Retina (tissue), 1 donor: Measurements from ENCODE around the gene NUMBL.
"Not testable (repeated sequence)": the region's sequence is repeated elsewhere in the genome, so short reads cannot be mapped to it uniquely, and the experiment has no call there.

Experiments used
- DNase-seq: peaks from one replicate; pipeline ENCODE4 v3.0.0-alpha.2; 2016

Gene NUMBL

GRCh38 chr19:40662925-40663694, 27.3 kb downstream of the NUMBL start:
- peak; percentile 94 for DNase-seq

DNA sequence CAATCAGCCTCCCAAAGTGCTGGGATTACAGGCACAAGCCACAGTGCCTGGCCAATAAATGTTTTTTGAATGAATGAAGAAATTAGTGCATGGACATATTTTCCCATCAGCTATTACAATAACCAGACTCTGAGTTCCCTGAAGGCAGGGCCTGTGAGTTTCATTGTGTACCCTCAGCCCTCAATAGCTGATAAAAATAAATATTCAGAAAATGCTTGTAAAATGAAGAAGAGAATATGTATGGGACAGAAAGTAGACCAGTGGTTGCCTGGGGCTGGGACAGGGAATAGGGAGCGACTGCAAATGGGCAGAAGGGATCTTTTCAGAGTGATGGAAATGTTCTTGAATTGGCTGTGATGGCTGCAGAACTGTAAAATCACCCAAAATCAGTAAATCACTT, 28.8 kb downstream of the NUMBL start:
- no peak for DNase-seq

DNA sequence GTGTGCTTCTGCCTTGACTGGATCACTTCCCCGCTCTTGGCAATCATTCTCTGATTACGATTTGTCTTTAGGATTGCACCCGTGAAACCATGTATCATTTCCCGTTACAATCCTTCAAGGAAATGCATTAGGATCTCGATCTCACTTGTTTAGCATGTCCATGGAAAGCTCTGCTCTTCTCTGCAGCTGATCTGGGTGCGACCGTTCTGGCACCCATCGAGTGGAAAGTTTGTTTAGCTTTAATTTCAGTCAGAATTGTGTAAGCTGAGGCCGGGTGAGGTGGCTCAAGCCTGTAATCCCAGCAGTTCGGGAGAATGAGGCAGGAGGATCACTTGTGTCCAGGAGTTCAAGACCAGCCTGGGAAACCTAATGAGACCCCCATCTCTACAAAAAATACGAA, 30.9 kb downstream of the NUMBL start:
- DNase-seq = no peak

DNA sequence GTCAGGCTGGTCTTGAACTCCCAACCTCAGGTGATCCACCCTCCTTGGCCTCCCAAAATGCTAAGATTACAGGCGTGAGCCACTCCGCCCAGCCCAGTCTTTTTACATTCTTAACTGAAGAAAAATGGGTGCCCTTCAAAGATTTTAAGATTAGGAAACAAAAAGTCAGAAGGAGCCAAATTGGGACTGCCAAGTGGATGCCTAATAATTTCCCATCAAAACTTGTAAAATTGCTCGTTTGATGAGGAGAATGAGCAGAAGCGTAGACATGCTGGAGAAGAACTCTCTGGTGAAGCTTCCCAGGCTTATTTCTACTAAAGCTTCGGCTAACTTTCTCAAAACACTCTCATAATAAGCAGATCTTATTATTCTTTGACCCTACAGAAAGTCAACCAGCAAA, 31.3 kb downstream of the NUMBL start:
- no peak for DNase-seq

GRCh38 chr19:40658031-40658430, 32.4 kb downstream of the NUMBL start:
- no peak for DNase-seq

DNA sequence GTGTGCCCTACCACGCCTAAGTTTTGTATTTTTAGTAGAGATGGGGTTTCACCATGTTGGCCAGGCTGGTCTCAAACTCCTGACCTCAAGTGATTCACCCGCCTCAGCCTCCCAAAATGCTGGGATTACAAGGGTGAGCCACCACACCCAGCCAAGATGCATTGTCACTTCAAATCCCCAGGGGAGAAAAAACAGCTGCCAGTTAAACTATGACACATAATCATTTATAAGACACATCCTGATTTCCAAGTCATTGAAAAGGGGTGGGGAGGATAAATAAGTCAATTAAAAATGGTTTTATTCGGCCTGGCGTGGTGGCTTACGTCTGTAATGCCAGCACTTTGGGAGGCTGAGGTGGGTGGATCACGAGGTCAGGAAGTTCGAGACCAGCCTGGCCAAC, 34.8 kb downstream of the NUMBL start:
- not testable (repeated sequence) for DNase-seq

DNA sequence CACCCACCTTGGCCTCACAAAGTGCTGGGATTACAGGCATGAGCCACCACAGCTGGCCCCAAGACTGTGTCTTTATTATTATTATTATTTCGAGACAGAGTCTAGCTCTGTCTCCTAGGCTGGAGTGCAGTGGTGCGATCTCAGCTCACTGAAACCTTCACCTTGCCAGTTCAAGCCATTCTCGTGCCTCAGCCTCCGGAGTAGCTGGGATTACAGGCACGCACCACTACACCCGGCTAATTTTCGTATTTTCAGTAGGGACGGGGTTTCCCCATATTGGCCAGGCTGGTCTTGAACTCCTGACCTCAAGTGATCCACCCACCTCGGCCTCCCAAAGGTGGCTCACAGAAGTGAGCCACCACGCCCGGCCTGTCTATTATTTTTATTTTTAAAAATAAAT, 38.1 kb downstream of the NUMBL start:
- not testable (repeated sequence) for DNase-seq

DNA sequence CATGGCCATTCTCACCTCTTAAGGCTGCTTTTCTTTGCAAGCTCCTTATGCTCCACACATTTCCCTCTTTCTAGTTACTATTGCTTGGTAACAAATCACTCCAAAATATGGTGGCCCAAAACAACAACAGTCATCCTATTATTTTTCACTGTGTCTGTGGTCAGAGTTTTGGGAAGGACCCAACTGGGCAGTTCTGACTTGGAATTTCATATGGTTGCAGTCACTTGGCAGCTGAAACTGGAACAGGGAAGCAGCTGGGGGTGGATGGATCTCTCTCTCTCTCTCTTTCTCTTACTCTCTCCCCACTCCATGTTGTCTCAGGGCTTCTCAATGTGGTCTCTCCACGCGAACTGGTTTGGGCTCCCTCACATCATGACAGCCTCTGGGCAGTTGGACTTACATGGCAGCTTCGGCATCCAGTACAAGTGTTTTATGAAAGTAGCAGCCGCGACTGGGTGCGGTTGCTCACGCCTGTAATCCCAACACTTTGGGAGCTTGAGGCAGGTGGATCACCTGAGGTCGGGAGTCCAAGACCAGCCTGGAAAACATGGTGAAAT, 39.6 kb downstream of the NUMBL start:
- no peak for DNase-seq

GRCh38 chr19:40649903-40650675, 40.4 kb downstream of the NUMBL start:
- DNase-seq = not testable (repeated sequence)

GRCh38 chr19:40646743-40647254, 43.7 kb downstream of the NUMBL start:
- no peak for DNase-seq

- no peak for DNase-seq
Measured at GRCh38 chr19:40642757-40643305, 47.6 kb downstream of the NUMBL start.

GRCh38 chr19:40642051-40642706, 48.3 kb downstream of the NUMBL start:
- DNase-seq = no peak

DNA sequence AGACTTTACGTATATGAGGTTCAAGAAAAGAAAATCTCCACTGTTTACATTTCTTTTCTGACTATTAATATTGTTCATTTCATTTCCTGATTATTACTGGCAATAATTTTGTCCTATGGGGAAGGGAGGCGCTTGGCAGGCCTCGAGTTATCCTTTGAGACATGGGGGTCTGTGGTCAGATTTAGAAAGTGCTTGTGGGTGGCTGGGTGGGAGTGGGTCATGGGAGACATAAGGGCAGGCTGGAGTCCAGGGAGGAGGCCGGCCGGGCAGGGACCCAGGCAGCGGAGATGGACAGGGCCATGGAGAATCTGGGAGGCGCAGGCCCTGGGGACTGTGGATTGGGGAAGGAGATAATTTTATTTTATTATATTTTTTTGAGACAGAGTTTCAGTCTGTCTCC, 49.2 kb downstream of the NUMBL start:
- DNase-seq = no peak

DNA sequence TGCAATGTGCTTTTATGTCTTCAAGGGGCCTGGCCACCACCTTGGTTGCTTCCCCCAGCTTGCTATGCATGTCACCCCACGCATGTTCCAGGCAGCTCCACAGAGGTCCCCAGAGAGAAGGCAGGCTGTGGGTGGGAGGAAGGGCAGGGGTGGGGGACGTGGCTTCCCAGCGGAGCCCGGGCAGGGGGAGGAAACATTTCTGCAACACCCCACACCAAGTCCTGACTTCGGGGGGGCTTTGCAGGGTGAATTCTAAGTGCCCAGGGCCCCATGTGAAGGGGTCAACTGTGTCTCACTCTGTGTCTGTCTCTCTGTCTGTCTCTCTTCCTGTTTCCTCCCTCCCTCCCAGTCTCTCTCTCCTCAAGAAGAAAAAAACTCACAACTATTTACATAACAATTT, 49.7 kb downstream of the NUMBL start:
- DNase-seq = no peak

- no peak for DNase-seq
Measured at GRCh38 chr19:40639638-40639982, 50.8 kb downstream of the NUMBL start.

- no peak for DNase-seq
Measured at GRCh38 chr19:40638327-40638726, 52.1 kb downstream of the NUMBL start.

GRCh38 chr19:40633207-40633606, 57.2 kb downstream of the NUMBL start:
- DNase-seq = no peak

DNA sequence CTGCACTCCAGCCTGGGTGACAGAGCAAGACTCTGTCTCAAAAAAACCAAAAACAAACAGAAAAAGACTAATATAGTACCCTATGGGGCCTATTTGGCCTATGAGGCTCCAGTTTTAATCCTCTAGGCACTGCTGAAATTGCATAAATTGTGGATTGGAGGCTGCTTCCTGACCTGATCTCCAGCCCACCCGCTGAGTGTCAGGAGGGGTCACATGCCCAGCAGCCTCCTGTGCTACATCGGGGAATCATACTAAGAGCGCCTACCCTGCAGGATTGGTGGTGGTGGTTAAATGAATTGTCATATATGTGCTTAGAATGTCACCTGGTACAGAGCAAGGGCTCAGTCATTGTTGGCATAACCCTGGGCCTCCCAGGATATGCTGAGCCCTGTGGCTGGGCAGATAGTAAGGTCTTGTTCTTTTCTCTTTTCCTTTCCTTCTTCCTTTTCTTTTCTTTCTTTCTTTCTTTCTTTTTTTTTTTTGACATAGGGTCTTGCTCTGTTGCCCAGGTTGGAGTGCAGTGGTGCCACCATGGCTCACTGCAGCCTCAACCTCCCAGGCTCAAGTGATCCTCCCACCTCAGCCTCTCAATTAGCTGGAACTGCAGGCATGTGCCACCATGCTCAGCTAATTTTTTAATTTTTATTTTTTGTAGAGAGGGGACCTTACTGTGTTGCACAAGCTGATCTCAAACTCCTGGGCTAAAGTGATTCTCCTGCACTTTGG, 58.0 kb downstream of the NUMBL start:
- no peak for DNase-seq

DNA sequence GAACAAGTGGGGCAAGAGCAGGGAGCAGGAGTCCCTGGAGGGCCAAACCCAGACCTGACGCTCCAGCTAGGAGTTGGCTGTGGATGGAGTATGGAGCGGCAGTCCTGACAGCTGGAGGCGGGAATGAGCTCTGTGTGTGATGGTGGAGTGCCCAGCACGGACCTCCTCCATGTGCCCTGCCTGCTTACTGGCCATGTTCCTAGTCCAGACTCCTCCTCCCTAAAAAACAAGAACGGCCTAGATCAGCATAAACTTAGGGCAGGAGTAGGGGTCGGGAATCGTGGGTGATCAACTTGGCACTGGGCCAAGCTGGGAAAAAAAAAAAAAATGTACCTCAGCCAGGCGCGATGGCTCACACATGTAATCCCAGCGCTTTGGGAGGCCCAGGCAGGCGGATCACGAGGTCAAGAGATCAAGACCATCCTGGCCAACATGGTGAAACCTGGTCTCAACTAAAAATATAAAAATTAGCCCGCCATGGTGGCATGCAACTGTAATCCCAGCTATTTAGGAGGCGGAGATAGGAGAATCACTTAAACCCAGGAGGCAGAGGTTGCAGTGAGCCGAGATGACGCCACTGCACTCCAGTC, 59.8 kb downstream of the NUMBL start:
- no peak for DNase-seq

GRCh38 chr19:40629346-40629745, 61.1 kb downstream of the NUMBL start:
- DNase-seq = no peak

DNA sequence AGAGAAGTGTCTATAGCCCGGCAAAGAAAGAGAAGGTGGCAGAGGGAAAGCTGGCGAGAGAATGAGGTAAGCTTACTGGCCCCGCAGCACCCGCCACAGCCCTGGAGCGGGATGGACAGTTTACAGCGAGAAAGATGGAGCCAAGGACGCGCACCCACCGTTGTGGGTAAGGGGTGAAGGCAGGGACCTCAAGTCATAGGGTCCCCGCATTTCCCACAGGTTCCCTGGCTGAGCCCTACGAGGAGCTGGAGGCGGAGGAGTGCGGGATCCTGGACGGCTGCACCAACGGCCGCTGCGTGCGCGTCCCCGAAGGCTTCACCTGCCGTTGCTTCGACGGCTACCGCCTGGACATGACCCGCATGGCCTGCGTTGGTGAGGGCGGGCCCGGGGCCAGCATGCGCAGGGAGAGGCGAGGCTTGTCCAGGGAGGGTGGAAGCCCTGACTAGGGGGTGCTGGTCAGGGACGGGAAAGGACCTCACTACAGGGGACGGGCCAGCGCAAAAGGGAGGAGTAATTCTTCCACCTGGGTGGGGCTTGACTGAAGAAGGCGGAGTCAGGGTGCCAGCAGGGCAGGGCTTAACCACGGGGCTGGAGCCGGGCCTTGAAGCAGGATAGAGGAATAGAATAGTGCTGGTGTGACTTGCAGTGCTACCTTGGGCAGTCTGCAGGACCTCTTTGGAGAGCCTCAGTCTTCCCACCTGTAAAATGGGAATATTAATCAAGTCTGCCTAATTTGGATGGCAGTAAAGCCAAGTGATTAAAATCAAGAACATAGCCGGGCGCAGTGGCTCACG, 62.8 kb downstream of the NUMBL start:
- DNase-seq = no peak
